NK-92 treated with Interleukin-12 subunit alpha and Interleukin-12 subunit beta, amount 100 ng/mL, for 24 hours (cell line): ENCODE results near the gene TMPRSS11F.

Source experiments
- DNase-seq: peaks from one replicate; lab custom pipeline; 2025; lab: John Stamatoyannopoulos, UW

TMPRSS11F gene

GRCh38 chr4:68077301-68077700 lies 52.4 kb downstream of the TMPRSS11F start:
- DNase-seq, result no peak

- DNase-seq, result no peak
Measured at GRCh38 chr4:68076194-68076593, 53.5 kb downstream of the TMPRSS11F start.

- DNase-seq, result no peak
Measured at GRCh38 chr4:68074397-68074796, 55.3 kb downstream of the TMPRSS11F start.

GRCh38 chr4:68070302-68070701 lies 59.4 kb downstream of the TMPRSS11F start:
- no peak for DNase-seq

- DNase-seq, result no peak
Measured at GRCh38 chr4:68062501-68062900, 67.2 kb downstream of the TMPRSS11F start.

GRCh38 chr4:68038272-68038671 lies 91.4 kb downstream of the TMPRSS11F start:
- DNase-seq, result no peak

GRCh38 chr4:68021185-68021584 lies 108.5 kb downstream of the TMPRSS11F start:
- peak; percentile 4 for DNase-seq

GRCh38 chr4:68011684-68012083 lies 118.0 kb downstream of the TMPRSS11F start:
- no peak for DNase-seq
